ENCODE results near the gene BACH2.

DNA sequence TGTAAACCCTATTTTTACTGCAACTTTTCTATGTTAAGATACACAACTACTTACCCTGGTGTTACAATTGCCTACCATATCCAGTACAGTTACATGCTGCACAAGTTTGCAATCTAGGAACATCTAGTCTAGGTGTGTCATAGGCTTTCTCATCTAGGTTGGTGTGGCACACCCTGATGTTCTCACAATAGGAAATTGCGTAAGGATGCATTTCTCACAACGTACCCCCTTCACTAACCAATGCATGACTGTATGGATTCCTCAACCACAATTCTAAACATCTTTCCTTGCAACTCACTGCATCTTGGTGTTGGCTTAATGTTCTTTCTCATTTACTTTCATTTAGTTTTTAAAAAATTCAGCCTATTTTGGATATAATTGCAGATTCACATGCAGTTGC is 370.8 kb downstream of the BACH2 start:
- TF ChIP-seq, protein P1, sequence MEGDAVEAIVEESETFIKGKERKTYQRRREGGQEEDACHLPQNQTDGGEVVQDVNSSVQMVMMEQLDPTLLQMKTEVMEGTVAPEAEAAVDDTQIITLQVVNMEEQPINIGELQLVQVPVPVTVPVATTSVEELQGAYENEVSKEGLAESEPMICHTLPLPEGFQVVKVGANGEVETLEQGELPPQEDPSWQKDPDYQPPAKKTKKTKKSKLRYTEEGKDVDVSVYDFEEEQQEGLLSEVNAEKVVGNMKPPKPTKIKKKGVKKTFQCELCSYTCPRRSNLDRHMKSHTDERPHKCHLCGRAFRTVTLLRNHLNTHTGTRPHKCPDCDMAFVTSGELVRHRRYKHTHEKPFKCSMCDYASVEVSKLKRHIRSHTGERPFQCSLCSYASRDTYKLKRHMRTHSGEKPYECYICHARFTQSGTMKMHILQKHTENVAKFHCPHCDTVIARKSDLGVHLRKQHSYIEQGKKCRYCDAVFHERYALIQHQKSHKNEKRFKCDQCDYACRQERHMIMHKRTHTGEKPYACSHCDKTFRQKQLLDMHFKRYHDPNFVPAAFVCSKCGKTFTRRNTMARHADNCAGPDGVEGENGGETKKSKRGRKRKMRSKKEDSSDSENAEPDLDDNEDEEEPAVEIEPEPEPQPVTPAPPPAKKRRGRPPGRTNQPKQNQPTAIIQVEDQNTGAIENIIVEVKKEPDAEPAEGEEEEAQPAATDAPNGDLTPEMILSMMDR (IDR thresholded peaks at IDR 0.05), result no peak
- TF ChIP-seq EZH2phosphoT487 (IDR thresholded peaks at IDR 0.05), result no peak
- TF ChIP-seq EZH2 (IDR thresholded peaks at IDR 0.05), result no peak

All from neural progenitor cell (in vitro differentiated cells).